Colonic mucosa (tissue), 4 donors: ENCODE measurements around the gene ABLIM2. TPM values are rescaled to one million over a fixed set of nuclear protein-coding genes. Genes with fewer than 3 reads are reported as not detected.

Source experiments
- DNase-seq: peaks from one replicate; pipeline ENCODE4 v3.0.0-alpha.2; 2020
- H3K27ac ChIP-seq: fragments of 200-600 bp; one replicate; pipeline ENCODE4 v1.8.0; 2021
- H3K27me3 ChIP-seq: fragments of 200-600 bp; one replicate; pipeline ENCODE4 v1.8.0; 2021
- H3K36me3 ChIP-seq: fragments of 200-600 bp; one replicate; pipeline ENCODE4 v1.8.0; 2021
- H3K4me1 ChIP-seq: fragments of 200-600 bp; one replicate; pipeline ENCODE4 v1.8.0; 2021; ENCODE audit warnings: mild to moderate bottlenecking
- H3K4me3 ChIP-seq: fragments of 200-600 bp; one replicate; pipeline ENCODE4 v1.8.0; 2021
- H3K9ac ChIP-seq, 2 donors: one replicate each; pipeline ENCODE4 v1.7.0; 2013; ENCODE audit warnings: control low read depth in 2 of 2, low read depth in 2 of 2, low read length in 2 of 2
- H3K9me3 ChIP-seq: fragments of 200-600 bp; one replicate; pipeline ENCODE4 v1.8.0; 2021
- CTCF ChIP-seq: fragments of 200-600 bp; IDR thresholded peaks from one replicate; pipeline ENCODE4 v1.8.0; 2022; ENCODE audit warnings: antibody characterized with exemption, mild to moderate bottlenecking
- intact Hi-C: fragments of 100-400 bp; cut with DNase I; formaldehyde crosslinking; loops from one replicate; pipeline ENCODE4 v1.14.1; 2022
- total RNA-seq, 2 donors: library from RNA; stranded (reverse); fragmentation: NEBNext Ultra II Directional in 1 of 2; extraction: Animal tissue kit (Norgen Biotek cat#: 25700) in 1 of 2; gene quantifications; one replicate each; pipeline ENCODE4 v1.2.1, GENCODE V29; 2021
- donor health status: healthy.
- donor health status: DM: no; HTN: no; CAD: no.
- donor health status: DM: no; HTN: no; CAD: no.

Gene ABLIM2
- total RNA-seq, 2 donors from 2014 or later, result 11.1 to 11.5 TPM

DNA sequence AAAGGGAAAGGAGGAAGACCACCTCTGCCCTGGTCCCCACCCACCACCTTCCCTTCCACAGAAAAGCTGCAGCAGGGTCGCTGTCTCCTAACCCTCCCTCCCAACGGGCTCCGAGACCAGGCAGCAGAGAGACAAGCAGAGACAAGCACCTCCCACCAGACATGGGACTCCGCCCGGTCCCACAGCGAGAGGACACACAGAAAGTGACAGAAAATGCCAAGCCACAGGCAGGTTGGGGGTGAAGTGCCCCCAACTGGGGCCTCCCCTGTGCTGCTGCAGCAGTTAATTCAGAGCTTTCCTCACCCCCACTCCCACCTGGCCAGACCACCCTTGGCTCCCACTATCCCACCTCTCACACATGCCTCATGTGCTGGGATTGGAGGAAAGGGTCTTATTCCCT lies 154.5 kb downstream of the ABLIM2 start:
- Histone ChIP-seq H3K9me3 (no peaks in the 10 kb centered on the region), H3K36me3 (no peaks in the 10 kb centered on the region), H3K9ac (no peak overlapping the region), H3K27ac (no peak overlapping the region), H3K4me1 (no peaks in the 10 kb centered on the region), H3K27me3 (no peaks in the 10 kb centered on the region), H3K4me3 (no peak overlapping the region)
- intact Hi-C loops, result no loop called here
- no peak for DNase-seq
- no peak for TF ChIP-seq CTCF

DNA sequence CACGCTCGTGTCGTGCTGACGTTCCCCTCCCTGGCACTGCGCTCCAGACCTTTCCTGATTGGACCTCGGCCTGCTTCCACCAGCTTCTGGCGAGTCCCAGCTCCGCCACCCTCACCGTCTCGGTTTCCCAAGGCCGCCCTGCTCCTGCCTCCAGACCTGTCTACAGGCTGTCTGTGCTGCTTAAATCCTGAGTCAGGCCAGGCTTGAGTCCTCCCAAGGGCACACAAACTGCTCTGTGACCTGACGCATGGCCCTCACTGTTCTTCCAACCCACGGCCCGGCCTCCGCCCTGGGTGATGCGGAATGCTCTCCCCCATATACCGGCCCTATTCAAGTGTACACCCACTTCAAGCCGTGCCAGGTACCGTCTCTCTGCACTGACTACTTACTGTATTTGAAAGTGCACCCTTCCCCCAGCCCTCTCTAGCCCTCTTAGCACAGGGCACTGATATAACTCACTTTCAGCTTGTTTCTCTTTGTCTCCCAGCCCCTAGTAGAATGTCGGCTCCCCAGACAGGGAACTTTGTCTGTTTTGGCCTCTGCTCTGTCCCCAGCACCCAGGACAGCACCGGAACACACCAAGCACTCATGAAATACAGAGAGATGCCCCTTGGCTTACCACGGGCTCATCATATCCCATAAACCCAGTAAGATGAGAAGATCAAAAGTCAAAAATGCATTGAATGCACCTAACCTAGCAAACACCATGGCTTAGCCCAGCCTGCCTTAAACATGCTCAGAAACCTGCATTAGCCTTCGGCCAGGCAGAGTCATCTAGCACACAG lies 155.9 kb downstream of the ABLIM2 start:
- no peak overlapping the region for H3K4me3 ChIP-seq
- no peak for TF ChIP-seq CTCF
- no peaks in the 10 kb centered on the region for H3K9me3 ChIP-seq
- intact Hi-C loops, result no loop called here
- H3K36me3 ChIP-seq, result no peaks in the 10 kb centered on the region
- no peak overlapping the region for H3K27ac ChIP-seq
- DNase-seq, result no peak
- H3K27me3 ChIP-seq, result no peaks in the 10 kb centered on the region
- H3K4me1 ChIP-seq, result no peaks in the 10 kb centered on the region
- H3K9ac ChIP-seq, result no peak overlapping the region

DNA sequence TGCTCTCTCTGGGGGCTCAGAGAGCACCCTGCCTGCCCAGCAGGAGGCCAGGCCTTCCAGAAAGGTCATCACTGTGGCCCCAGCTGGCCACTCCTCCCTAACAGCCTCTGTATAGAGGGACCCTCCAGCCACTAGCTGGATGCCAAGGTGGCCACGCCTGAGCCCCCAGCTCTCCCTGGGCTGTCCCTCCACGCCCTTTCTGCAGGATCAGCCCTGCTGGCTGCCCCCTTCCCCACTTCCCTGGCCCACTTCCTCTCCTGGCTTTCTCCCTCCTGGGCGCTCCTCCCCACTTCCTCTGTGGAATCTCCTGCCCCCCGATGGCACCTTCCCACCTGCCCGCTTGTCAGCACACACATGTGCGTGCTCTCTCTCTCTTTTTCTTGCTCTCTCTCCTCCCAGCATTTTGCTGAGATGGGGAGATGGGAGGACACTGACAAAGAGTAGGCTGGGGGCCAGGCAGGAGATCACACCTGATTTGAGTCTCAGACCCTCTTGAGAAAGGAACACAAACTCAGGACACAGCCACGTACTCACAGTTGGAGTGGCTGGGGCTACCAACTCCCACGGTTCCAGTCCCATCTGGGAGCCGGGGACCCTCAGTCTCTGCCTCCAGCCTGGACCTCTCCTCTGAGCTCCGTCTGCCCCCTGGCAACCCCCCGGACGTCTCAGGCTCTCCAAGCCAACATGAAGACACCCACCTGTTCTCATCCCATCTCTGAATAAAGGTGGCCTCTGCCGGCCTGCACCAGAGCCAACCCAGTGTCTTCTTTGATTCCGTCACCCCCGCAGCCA lies 156.9 kb downstream of the ABLIM2 start:
- Histone ChIP-seq H3K4me3 (no peak overlapping the region), H3K27me3 (no peaks in the 10 kb centered on the region), H3K9me3 (no peaks in the 10 kb centered on the region), H3K36me3 (no peaks in the 10 kb centered on the region), H3K4me1 (no peaks in the 10 kb centered on the region), H3K9ac (no peak overlapping the region), H3K27ac (no peak overlapping the region)
- DNase-seq, result no peak
- TF ChIP-seq CTCF, result no peak
- intact Hi-C loops, result no loop called here

- no peak for DNase-seq
- TF ChIP-seq CTCF, result no peak
- intact Hi-C loops, result no loop called here
- Histone ChIP-seq H3K27ac (no peak overlapping the region), H3K4me3 (no peak overlapping the region), H3K36me3 (no peaks in the 10 kb centered on the region), H3K4me1 (no peaks in the 10 kb centered on the region), H3K9me3 (no peaks in the 10 kb centered on the region), H3K27me3 (no peaks in the 10 kb centered on the region), H3K9ac (no peak overlapping the region)
Measured at GRCh38 chr4:8000721-8001491, 157.7 kb downstream of the ABLIM2 start.

GRCh38 chr4:8000247-8000646 lies 158.4 kb downstream of the ABLIM2 start:
- Histone ChIP-seq H3K9me3 (no peaks in the 10 kb centered on the region), H3K9ac (no peak overlapping the region), H3K4me1 (no peaks in the 10 kb centered on the region), H3K27me3 (no peaks in the 10 kb centered on the region), H3K27ac (no peak overlapping the region), H3K36me3 (no peaks in the 10 kb centered on the region), H3K4me3 (no peak overlapping the region)
- no peak for TF ChIP-seq CTCF
- intact Hi-C loops, result no loop called here
- no peak for DNase-seq
